GM23248 (cell line): ENCODE measurements around the gene SH3BP2.

Experiments
- EZH2 ChIP-seq: fragments of 200-600 bp; sonication (generic); IDR thresholded peaks from 2 replicates; pipeline ENCODE4 v1.6.1; 2018; ENCODE audit warnings: antibody characterized with exemption, mild to moderate bottlenecking; ENCODE audit not compliant: insufficient read depth, poor library complexity, severe bottlenecking
- EZH2phosphoT487 ChIP-seq: fragments of 200-600 bp; sonication (generic); IDR thresholded peaks from 2 replicates; pipeline ENCODE4 v1.6.1; 2018; ENCODE audit warnings: antibody characterized with exemption, moderate library complexity, mild to moderate bottlenecking, low read depth; ENCODE audit not compliant: insufficient read depth

DNA sequence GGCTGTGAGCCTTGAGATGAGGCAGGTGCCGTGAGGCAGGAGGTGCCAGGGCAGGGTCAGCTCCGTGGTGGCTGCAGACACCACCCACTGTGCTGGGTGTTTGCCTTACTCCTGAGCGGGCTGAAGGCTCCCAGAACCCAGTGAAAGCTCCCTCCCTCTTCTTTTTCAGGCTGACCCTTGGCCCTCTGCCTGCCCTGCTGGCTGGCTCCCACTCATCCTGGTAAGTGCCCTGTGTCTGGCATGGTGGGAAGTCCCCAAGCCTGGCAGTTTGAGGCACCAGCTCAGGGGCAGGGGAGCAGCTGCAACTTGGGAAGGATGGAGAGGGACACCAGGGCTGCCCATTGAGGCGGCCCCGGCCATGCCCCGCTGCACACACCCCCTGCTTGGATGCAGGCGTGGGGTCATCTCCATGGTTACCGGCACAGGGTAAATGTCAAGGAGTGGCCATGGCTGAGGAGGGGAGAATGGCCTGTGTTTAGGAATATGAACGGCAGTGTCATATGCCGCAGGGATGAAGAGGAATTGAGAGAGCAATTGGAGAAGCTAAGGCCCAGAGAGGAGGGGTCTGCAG is 16.8 kb downstream of the SH3BP2 start:
- no peak for TF ChIP-seq EZH2phosphoT487
- TF ChIP-seq EZH2: no peak
